ENCODE results near the gene TRPV5. TPM values are rescaled to one million over a fixed set of nuclear protein-coding genes. Genes with fewer than 3 reads are reported as not detected.

Gene TRPV5
- total RNA-seq, 3 donors from 2014 or later (not counting 1 experiment from before 2014, with no cell fraction given), result not detected

DNA sequence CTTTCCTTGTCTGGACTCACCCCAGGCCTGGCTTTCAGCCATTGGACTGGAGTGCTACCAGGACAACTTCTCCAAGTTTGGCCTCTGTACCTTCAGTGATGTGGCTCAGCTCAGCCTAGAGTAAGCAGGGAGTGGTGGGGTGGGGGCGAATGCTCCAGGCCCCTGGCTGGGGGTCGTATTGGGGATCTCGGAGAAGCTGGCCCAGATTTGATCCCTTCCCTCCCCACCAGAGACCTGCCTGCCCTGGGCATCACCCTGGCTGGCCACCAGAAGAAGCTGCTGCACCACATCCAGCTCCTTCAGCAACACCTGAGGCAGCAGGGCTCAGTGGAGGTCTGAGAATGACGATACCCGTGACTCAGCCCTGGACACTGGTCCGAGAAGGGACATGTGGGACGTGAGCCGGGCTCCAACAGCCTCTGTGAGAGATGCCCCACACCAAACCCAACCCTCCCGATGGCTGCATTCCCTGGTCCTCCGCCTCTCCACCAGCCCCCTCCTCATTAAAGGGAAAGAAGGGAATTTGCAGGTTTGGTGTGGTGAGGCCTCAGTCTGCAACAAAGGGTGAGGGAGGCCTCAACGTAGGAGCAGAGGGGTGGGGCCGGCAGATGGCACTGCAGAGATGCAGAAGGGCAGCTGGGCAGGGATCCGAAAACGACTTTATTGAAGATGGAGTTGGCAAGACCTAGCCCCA, 62.8 kb downstream of the TRPV5 start:
- Mint-ChIP-seq H3K27me3 (ENCODE audit: low read depth in 2 of 2) (no peaks in the 10 kb centered on the region), H3K4me1 (no peaks in the 10 kb centered on the region), H3K27ac (no peak overlapping the region), H3K4me3 (no peak overlapping the region), H3K9me3 (no peaks in the 10 kb centered on the region), H3K36me3 (no peaks in the 10 kb centered on the region)
- intact Hi-C loops (cut with micrococcal nuclease), result no loop called here
- H3K4me3 ChIP-seq (ENCODE audit: low read length), result no peak overlapping the region
- no peak for TF ChIP-seq CTCF (IDR thresholded peaks at IDR 0.05)
- WGBS (ENCODE audit: insufficient coverage), result 89% methylated on average over 13 of the region's 14 CpGs
- DNase-seq, result no peak
- H3K4me1 ChIP-seq (ENCODE audit: control insufficient read depth, insufficient read depth, low read length), result no peaks in the 10 kb centered on the region
- no peaks in the 10 kb centered on the region for H3K36me3 ChIP-seq (ENCODE audit: control insufficient read depth, insufficient read depth, low read length)
- no peaks in the 10 kb centered on the region for H3K27me3 ChIP-seq (ENCODE audit: control insufficient read depth, insufficient read depth, low read length)
- no peak for ATAC-seq
- H3K9me3 ChIP-seq (ENCODE audit: control insufficient read depth, insufficient read depth, low read length), result no peaks in the 10 kb centered on the region
- no peak overlapping the region for H3K27ac ChIP-seq (ENCODE audit: low read length)

GRCh38 chr7:142870147-142870559, 63.4 kb downstream of the TRPV5 start:
- no peak for ATAC-seq
- no peak overlapping the region for H3K27ac Mint-ChIP-seq
- no peaks in the 10 kb centered on the region for H3K9me3 Mint-ChIP-seq
- 91% methylated on average over 8 of the region's 8 CpGs for WGBS (ENCODE audit: insufficient coverage)
- no peak overlapping the region for H3K27ac ChIP-seq (ENCODE audit: low read length)
- H3K4me3 ChIP-seq (ENCODE audit: low read length), result no peak overlapping the region
- intact Hi-C loops (cut with micrococcal nuclease), result no loop called here
- TF ChIP-seq CTCF (IDR thresholded peaks at IDR 0.05), result no peak
- H3K36me3 Mint-ChIP-seq, result no peaks in the 10 kb centered on the region
- DNase-seq, result no peak
- no peak overlapping the region for H3K4me3 Mint-ChIP-seq
- H3K36me3 ChIP-seq (ENCODE audit: control insufficient read depth, insufficient read depth, low read length), result no peaks in the 10 kb centered on the region
- no peaks in the 10 kb centered on the region for H3K9me3 ChIP-seq (ENCODE audit: control insufficient read depth, insufficient read depth, low read length)
- no peaks in the 10 kb centered on the region for H3K4me1 ChIP-seq (ENCODE audit: control insufficient read depth, insufficient read depth, low read length)
- H3K4me1 Mint-ChIP-seq, result no peaks in the 10 kb centered on the region
- no peaks in the 10 kb centered on the region for H3K27me3 ChIP-seq (ENCODE audit: control insufficient read depth, insufficient read depth, low read length)
- H3K27me3 Mint-ChIP-seq (ENCODE audit: low read depth in 2 of 2), result no peaks in the 10 kb centered on the region

- Mint-ChIP-seq H3K27ac (no peak overlapping the region), H3K36me3 (no peaks in the 10 kb centered on the region)
- 87% methylated on average over 2 of the region's 2 CpGs for WGBS (ENCODE audit: insufficient coverage)
Observed at GRCh38 chr7:142869434-142869833, 64.1 kb downstream of the TRPV5 start.

More at GRCh38 chr7:142869434-142869833, 64.1 kb downstream of the TRPV5 start:
- Histone ChIP-seq H3K4me1 (ENCODE audit: control insufficient read depth, insufficient read depth, low read length) (no peaks in the 10 kb centered on the region), H3K27ac (ENCODE audit: low read length) (no peak overlapping the region), H3K4me3 (ENCODE audit: low read length) (no peak overlapping the region), H3K9me3 (ENCODE audit: control insufficient read depth, insufficient read depth, low read length) (no peaks in the 10 kb centered on the region), H3K27me3 (ENCODE audit: control insufficient read depth, insufficient read depth, low read length) (no peaks in the 10 kb centered on the region), H3K36me3 (ENCODE audit: control insufficient read depth, insufficient read depth, low read length) (no peaks in the 10 kb centered on the region)
- H3K9me3 Mint-ChIP-seq, result no peaks in the 10 kb centered on the region
- no peaks in the 10 kb centered on the region for H3K27me3 Mint-ChIP-seq (ENCODE audit: low read depth in 2 of 2)
- H3K4me1 Mint-ChIP-seq, result no peaks in the 10 kb centered on the region
- intact Hi-C loops (cut with micrococcal nuclease), result no loop called here
- ATAC-seq (no peak), DNase-seq (no peak)
- TF ChIP-seq CTCF (IDR thresholded peaks at IDR 0.05), result no peak
- no peak overlapping the region for H3K4me3 Mint-ChIP-seq

Data from natural killer cell (primary cell).